A549 (cell line): ENCODE results near the gene TMEM205. TPM values are rescaled to one million over a fixed set of nuclear protein-coding genes. Genes with fewer than 3 reads are reported as not detected.
"Not testable (repeated sequence)": the region's sequence is repeated elsewhere in the genome, so short reads cannot be mapped to it uniquely, and the experiment has no call there.

ENCODE experiments used
- ATAC-seq, 2 experiments: fragments of 200-7000 bp in 1 of 2; fragments of >200 bp in 1 of 2; cut with Nextera tagmentation in 1 of 2; cut with Tn5 transposase in 1 of 2; 3 replicates each; pipeline versions ENCODE4 v1.8.0 to v1.9.1; 2018 to 2020; ENCODE audit warnings: mild to moderate bottlenecking in 1 of 2, moderate library complexity in 1 of 2
- CTCF ChIA-PET: fragments of 300-600 bp; sonication (Branson Sonifier 250); formaldehyde crosslinking; extraction: SDS; loops from one replicate; lab custom pipeline; 2021; ENCODE audit warnings: antibody characterized with exemption, inconsistent platforms; lab: Yijun Ruan, JAX
- POLR2A ChIA-PET: fragments of 350-600 bp; formaldehyde crosslinking; extraction: SDS; loops from one replicate; lab custom pipeline; 2021; ENCODE audit warnings: antibody characterized with exemption, inconsistent platforms; lab: Yijun Ruan, JAX
- DNase-seq, 2 experiments: peaks; one replicate each; pipeline versions ENCODE4 v3.0.0 to v3.0.0-alpha.2; 2011 to 2016; ENCODE audit warnings: low read depth in 1 of 2, low spot score in 1 of 2
- FAIRE-seq: peaks from 2 replicates; lab custom pipeline; 2011; peaks lifted over from hg19 to GRCh38; lab: Jason Lieb, UNC
- H3K27ac ChIP-seq, 2 experiments: fragments of >200 bp; sonication (Bioruptor Twin); formaldehyde crosslinking; 3 replicates each; pipeline ENCODE4 v1.5.1; 2016 to 2017
- H3K4me1 ChIP-seq: fragments of >200 bp; sonication (Bioruptor Twin); formaldehyde crosslinking; 3 replicates; pipeline ENCODE4 v1.6.1; 2016
- H3K4me2 ChIP-seq: fragments of >200 bp; sonication (Bioruptor Twin); formaldehyde crosslinking; 3 replicates; pipeline ENCODE4 v1.6.1; 2016
- H3K4me3 ChIP-seq: fragments of >200 bp; sonication (Bioruptor Twin); formaldehyde crosslinking; 3 replicates; pipeline ENCODE4 v1.5.1; 2016
- H3K9me3 ChIP-seq: fragments of >200 bp; sonication (Bioruptor Twin); formaldehyde crosslinking; 3 replicates; pipeline ENCODE4 v1.6.1; 2016
- CHD4 ChIP-seq: fragments of 200-600 bp; sonication (generic); IDR thresholded peaks from 2 replicates; pipeline ENCODE4 v1.6.1; 2016; ENCODE audit warnings: antibody characterized with exemption, mild to moderate bottlenecking, borderline replicate concordance
- EHF ChIP-seq: fragments of 250-450 bp; sonication (Bioruptor Pico); IDR thresholded peaks from 2 replicates; pipeline ENCODE4 v1.5.0; 2020; ENCODE audit warnings: mild to moderate bottlenecking
- FOXS1 ChIP-seq: fragments of 250-450 bp; sonication (Bioruptor Pico); IDR thresholded peaks from 2 replicates; pipeline ENCODE4 v1.5.0; 2020; ENCODE audit warnings: mild to moderate bottlenecking, moderate library complexity
- GATA3 ChIP-seq: IDR thresholded peaks from 2 replicates; pipeline ENCODE4 v1.6.1; 2012; ENCODE audit warnings: borderline replicate concordance
- HOXB13 ChIP-seq: fragments of 250-450 bp; sonication (Bioruptor Pico); IDR thresholded peaks from 2 replicates; pipeline ENCODE4 v1.5.0; 2020; ENCODE audit warnings: low read depth, mild to moderate bottlenecking, moderate library complexity
- JUN ChIP-seq, 2 experiments: fragments of >200 bp; sonication (Bioruptor Twin); formaldehyde crosslinking; IDR thresholded peaks; 2 replicates in 1 of 2; 3 replicates in 1 of 2; pipeline ENCODE4 v1.6.1; 2016 to 2017
- JUNB ChIP-seq: fragments of >200 bp; sonication (Bioruptor Twin); formaldehyde crosslinking; IDR thresholded peaks from 2 replicates; pipeline ENCODE4 v1.6.1; 2016
- KDM1A ChIP-seq: fragments of 200-600 bp; sonication (generic); IDR thresholded peaks from 2 replicates; pipeline ENCODE4 v1.6.1; 2016; ENCODE audit warnings: low read depth, mild to moderate bottlenecking
- KDM5A ChIP-seq: fragments of 200-600 bp; sonication (generic); IDR thresholded peaks from 2 replicates; pipeline ENCODE4 v1.6.1; 2016; ENCODE audit warnings: antibody characterized with exemption, mild to moderate bottlenecking
- MAZ ChIP-seq: fragments of 150-350 bp; IDR thresholded peaks from 2 replicates; pipeline ENCODE4 v1.6.1; 2014; ENCODE audit warnings: antibody characterized with exemption, low read depth, low read length, borderline replicate concordance
- NPAS2 ChIP-seq: fragments of 250-450 bp; sonication (Bioruptor Pico); IDR thresholded peaks from 2 replicates; pipeline ENCODE4 v1.8.0; 2022; ENCODE audit warnings: mild to moderate bottlenecking, moderate library complexity, borderline replicate concordance
- PHF8 ChIP-seq: fragments of 200-600 bp; sonication (generic); IDR thresholded peaks from 2 replicates; pipeline ENCODE4 v1.6.1; 2016; ENCODE audit warnings: low read depth, mild to moderate bottlenecking, antibody characterized with exemption, moderate library complexity, borderline replicate concordance
- POLR2A ChIP-seq: IDR thresholded peaks from 2 replicates; pipeline ENCODE4 v1.6.1; 2012; ENCODE audit warnings: mild to moderate bottlenecking, low read length
- RAD21 ChIP-seq, 2 experiments: fragments of >200 bp in 1 of 2; sonication (Bioruptor Twin) in 1 of 2; formaldehyde crosslinking in 1 of 2; IDR thresholded peaks in 1 of 2; conservative IDR thresholded peaks in 1 of 2; 2 replicates in 1 of 2; 3 replicates in 1 of 2; pipeline ENCODE4 v1.6.1; 2012 to 2018; ENCODE audit warnings: inconsistent platforms in 1 of 2
- RARB ChIP-seq: fragments of 250-450 bp; sonication (Bioruptor Pico); IDR thresholded peaks from 2 replicates; pipeline ENCODE4 v1.8.0; 2021; ENCODE audit warnings: mild to moderate bottlenecking, moderate library complexity
- SMC3 ChIP-seq: fragments of >200 bp; sonication (Bioruptor Twin); formaldehyde crosslinking; IDR thresholded peaks from 3 replicates; pipeline ENCODE4 v1.6.1; 2018; ENCODE audit warnings: inconsistent platforms
- TP53 ChIP-seq: fragments of 250-450 bp; sonication (Bioruptor Pico); IDR thresholded peaks from 2 replicates; pipeline ENCODE4 v1.5.0; 2021; ENCODE audit warnings: mild to moderate bottlenecking, moderate library complexity
- WGBS: methylation state at CpG from one replicate; pipeline ENCODE4 v1.1.6; 2017; ENCODE audit errors: missing lambda C conversion rate; 5-methylcytosine and 5-hydroxymethylcytosine counted together
- polyA plus RNA-seq, 4 experiments: library from polyadenylated mRNA; depleted of rRNA in 3 of 4; stranded (reverse); fragments of >200 nt; fragmentation: RNase III in 1 of 4; extraction: RNeasy Plus Mini Kit Qiagen cat#74134 plus additional on column Dnase treatment in 1 of 4; gene quantifications; 2 replicates in 3 of 4; 3 replicates in 1 of 4; pipeline ENCODE4 v1.2.3, GENCODE V29; 2011 to 2017
- TF ChIP-seq, protein P1 (sequence below): fragments of 150-350 bp; IDR thresholded peaks from 2 replicates; pipeline ENCODE4 v1.6.1; 2014; ENCODE audit warnings: low read depth, mild to moderate bottlenecking, low read length
- TF ChIP-seq, protein P2 (sequence below): IDR thresholded peaks from 2 replicates; pipeline ENCODE4 v1.6.1; 2012
- TF ChIP-seq, protein P3 (sequence below): IDR thresholded peaks from 2 replicates; pipeline ENCODE4 v1.6.1; 2012; ENCODE audit warnings: low read depth, borderline replicate concordance
- TF ChIP-seq, protein P4 (sequence below): fragments of 250-450 bp; sonication (Bioruptor Pico); IDR thresholded peaks from 2 replicates; pipeline ENCODE4 v1.5.0; 2020; ENCODE audit warnings: low read depth, mild to moderate bottlenecking, moderate library complexity
- TF ChIP-seq, protein P5 (sequence below): fragments of >200 bp; sonication (Bioruptor Twin); formaldehyde crosslinking; IDR thresholded peaks from 2 replicates; pipeline ENCODE4 v1.6.1; 2016

Gene TMEM205
- polyA plus RNA-seq, 2 of the 4 experiments (the other 2 are of a cell fraction): 91.6 to 183 TPM

DNA sequence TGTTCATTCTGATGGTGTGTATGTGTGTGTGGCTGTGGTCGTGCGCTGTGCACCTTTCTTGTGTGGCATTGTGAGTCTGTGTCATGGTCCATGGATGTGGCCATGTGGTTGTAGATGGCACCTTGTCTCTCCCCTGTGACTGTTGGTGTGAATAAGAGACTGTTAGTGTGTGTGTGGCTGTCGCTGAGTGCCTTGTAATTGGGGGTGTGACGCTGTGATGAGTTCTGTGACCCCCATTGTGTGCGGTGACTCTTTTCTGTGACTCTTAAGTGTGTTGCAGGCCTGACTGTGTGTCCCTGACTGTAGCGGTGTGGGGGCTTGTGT, 10.0 kb upstream of the TMEM205 start:
- ATAC-seq (no peak), FAIRE-seq (no peak), DNase-seq (no peak)
- CTCF ChIA-PET: no interaction called here
- Histone ChIP-seq H3K9me3 (no peaks in the 10 kb centered on the region), H3K4me2 (peak overlapping the region; percentile 90), H3K4me3 (peak overlapping the region; percentile 58; the same call in 2 of the 3 replicates), H3K4me1 (no peaks in the 10 kb centered on the region), H3K27ac (peak overlapping the region in 1 of 2 experiments; percentile 89; a peak in 2 of 6 replicates)
- TF ChIP-seq JUN (IDR thresholded peaks at IDR 0.05) (no peak), NPAS2 (no peak), KDM1A (no peak), HOXB13 (CRISPR knock-in tag) (no peak), PHF8 (no peak), EHF (CRISPR knock-in tag) (no peak), TP53 (CRISPR knock-in tag) (no peak), GATA3 (no peak), MAZ (no peak), RAD21 (conservative IDR thresholded peaks at IDR 0.05 in 1 of 2, IDR thresholded peaks at IDR 0.05 in 1 of 2) (no peak), RARB (CRISPR knock-in tag) (no peak), SMC3 (no peak), FOXS1 (CRISPR knock-in tag) (no peak), KDM5A (no peak), JUNB (no peak)
- TF ChIP-seq, protein P1, sequence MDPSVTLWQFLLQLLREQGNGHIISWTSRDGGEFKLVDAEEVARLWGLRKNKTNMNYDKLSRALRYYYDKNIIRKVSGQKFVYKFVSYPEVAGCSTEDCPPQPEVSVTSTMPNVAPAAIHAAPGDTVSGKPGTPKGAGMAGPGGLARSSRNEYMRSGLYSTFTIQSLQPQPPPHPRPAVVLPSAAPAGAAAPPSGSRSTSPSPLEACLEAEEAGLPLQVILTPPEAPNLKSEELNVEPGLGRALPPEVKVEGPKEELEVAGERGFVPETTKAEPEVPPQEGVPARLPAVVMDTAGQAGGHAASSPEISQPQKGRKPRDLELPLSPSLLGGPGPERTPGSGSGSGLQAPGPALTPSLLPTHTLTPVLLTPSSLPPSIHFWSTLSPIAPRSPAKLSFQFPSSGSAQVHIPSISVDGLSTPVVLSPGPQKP: no peak
- TF ChIP-seq, protein P2, sequence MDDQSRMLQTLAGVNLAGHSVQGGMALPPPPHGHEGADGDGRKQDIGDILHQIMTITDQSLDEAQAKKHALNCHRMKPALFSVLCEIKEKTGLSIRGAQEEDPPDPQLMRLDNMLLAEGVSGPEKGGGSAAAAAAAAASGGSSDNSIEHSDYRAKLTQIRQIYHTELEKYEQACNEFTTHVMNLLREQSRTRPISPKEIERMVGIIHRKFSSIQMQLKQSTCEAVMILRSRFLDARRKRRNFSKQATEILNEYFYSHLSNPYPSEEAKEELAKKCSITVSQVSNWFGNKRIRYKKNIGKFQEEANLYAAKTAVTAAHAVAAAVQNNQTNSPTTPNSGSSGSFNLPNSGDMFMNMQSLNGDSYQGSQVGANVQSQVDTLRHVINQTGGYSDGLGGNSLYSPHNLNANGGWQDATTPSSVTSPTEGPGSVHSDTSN: no peak
- TF ChIP-seq, protein P3, sequence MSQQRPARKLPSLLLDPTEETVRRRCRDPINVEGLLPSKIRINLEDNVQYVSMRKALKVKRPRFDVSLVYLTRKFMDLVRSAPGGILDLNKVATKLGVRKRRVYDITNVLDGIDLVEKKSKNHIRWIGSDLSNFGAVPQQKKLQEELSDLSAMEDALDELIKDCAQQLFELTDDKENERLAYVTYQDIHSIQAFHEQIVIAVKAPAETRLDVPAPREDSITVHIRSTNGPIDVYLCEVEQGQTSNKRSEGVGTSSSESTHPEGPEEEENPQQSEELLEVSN: no peak
- TF ChIP-seq, protein P4, sequence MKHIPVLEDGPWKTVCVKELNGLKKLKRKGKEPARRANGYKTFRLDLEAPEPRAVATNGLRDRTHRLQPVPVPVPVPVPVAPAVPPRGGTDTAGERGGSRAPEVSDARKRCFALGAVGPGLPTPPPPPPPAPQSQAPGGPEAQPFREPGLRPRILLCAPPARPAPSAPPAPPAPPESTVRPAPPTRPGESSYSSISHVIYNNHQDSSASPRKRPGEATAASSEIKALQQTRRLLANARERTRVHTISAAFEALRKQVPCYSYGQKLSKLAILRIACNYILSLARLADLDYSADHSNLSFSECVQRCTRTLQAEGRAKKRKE: no peak
- TF ChIP-seq, protein P5, sequence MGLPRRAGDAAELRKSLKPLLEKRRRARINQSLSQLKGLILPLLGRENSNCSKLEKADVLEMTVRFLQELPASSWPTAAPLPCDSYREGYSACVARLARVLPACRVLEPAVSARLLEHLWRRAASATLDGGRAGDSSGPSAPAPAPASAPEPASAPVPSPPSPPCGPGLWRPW: no peak
- POLR2A ChIA-PET: no interaction called here
- WGBS: 90% methylated on average over 4 of the region's 6 CpGs

DNA sequence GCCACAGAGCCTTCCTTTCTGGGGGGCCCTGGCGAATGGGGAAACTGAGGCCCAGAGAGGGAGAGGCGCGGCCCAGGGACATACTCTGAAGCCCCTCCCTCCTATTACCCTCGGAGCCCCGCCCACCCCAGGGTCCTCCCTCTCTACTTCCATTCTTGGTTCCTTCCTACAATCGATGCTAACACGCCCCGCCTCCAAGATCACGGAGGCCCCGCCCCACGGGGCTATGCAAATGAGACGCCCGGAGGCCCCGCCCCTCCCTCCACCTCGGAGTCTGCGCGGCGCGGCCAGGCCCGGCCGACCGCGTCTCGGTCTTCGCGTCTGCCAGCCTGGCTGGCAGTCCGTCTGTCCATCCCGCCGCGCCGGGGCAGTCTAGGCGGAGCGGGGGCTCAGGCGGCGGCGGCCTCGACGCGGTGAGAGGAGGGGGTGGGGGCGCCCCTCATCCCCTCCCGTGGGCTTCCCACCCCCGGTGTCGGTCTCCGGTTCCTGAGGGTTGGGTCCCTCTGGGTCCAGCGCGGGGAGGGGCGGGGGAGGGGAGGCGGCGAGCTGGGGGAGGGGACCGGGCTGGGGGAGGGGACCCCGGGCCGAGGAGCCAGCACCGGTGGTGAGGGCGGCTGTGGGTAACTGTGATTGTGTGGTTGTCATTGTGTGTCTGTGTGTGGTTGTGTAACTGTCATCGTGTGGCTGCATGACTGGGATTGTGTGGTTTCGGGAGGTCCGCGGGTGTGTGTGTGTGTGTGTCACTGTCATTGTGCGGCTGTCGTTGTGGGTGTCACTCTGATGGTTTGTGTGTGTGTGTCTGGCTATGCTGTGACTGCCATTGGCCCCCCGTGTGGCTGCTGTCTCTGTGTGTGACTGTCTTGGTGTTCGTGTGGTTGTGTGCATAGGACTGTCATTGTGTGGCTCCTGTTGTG, 9.3 kb upstream of the TMEM205 start, which contains the start of gene PLPPR2:
Gene PLPPR2, plus strand, starts transcription at position 273 of the 914 bp plus-strand sequence. CDS start 2,242 bp downstream, outside the sequence.
- no peak for FAIRE-seq
- Histone ChIP-seq H3K4me1 (no peaks in the 10 kb centered on the region), H3K27ac (peak within 1 kb of the TSS; percentile 74 to 89), H3K4me3 (peak within 1 kb of the TSS; percentile 58), H3K4me2 (peak within 1 kb of the TSS; percentile 90), H3K9me3 (no peaks in the 10 kb centered on the region)
- no peak for TF ChIP-seq RARB (CRISPR knock-in tag)
- TF ChIP-seq JUN (IDR thresholded peaks at IDR 0.05): 0 out of 5 replicates have a peak, but pooled peaks of 1 of the 2 experiments have one; percentile 48
- no peak for TF ChIP-seq CHD4
- TF ChIP-seq POLR2A: peak; percentile 56
- peak; percentile 56 to 84 for DNase-seq
- ChIA-PET POLR2A (no interaction called here), CTCF (no interaction called here)
- peak; percentile 78 to 95 for ATAC-seq
- WGBS: 11% methylated on average over 21 of the region's 62 CpGs

DNA sequence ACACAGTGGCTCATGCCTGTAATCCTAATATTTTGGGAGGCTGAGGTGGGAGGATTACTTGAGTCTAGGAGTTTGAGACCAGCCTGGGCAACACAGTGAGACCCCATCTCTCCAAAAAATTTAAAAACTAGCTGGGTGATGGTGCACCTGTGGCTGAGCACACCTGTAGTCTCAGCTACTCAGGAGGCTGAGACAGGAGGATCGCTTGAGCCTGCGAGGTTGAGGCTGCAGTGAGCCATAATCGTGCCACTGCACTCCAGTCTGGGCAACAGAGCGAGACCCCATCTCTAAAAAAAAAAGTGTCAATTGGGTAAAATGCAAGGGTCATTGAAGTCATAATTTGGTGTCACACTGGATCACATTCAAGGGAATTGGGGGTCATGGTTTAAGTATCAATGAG, 8.0 kb upstream of the TMEM205 start:
- H3K4me3 ChIP-seq, H3K4me1 ChIP-seq, DNase-seq, H3K27ac ChIP-seq, FAIRE-seq, POLR2A ChIA-PET, H3K4me2 ChIP-seq, H3K9me3 ChIP-seq, ATAC-seq: not testable (repeated sequence)
- CTCF ChIA-PET: interaction anchor here (1.2 to 1.4 kb wide), 2 partner anchors 10 to 60 kb away, joined by 3 read pairs; no protein-coding TSS in a partner anchor
- 85% methylated on average over 4 of the region's 4 CpGs for WGBS
